Dendritic cell treated with granulocyte-macrophage colony-stimulating factor and Interleukin-4, amounts not matched to agents 40 ng/mL and 50 ng/mL, for 4 days (primary cell): Measurements from ENCODE around the gene CHTOP.
"Not testable (repeated sequence)": the region's sequence is repeated elsewhere in the genome, so short reads cannot be mapped to it uniquely, and the experiment has no call there.

Source experiments
- H3K27ac Mint-ChIP-seq: one replicate; pipeline ENCODE4 v1.8.0; 2022; ENCODE audit warnings: mild to moderate bottlenecking, mixed read lengths
- H3K27me3 Mint-ChIP-seq: one replicate; pipeline ENCODE4 v1.8.0; 2022; ENCODE audit warnings: mild to moderate bottlenecking, mixed read lengths
- H3K36me3 Mint-ChIP-seq: one replicate; pipeline ENCODE4 v1.8.0; 2022; ENCODE audit warnings: low read depth, mixed read lengths
- H3K4me1 Mint-ChIP-seq: one replicate; pipeline ENCODE4 v1.8.0; 2022; ENCODE audit warnings: low read depth, mixed read lengths
- H3K4me3 Mint-ChIP-seq: one replicate; pipeline ENCODE4 v1.8.0; 2022; ENCODE audit warnings: mild to moderate bottlenecking, moderate library complexity, mixed read lengths
- H3K9me3 Mint-ChIP-seq: one replicate; pipeline ENCODE4 v1.8.0; 2022; ENCODE audit warnings: mixed read lengths
- intact Hi-C: fragments of 100-400 bp; cut with micrococcal nuclease; formaldehyde crosslinking; loops from one replicate; pipeline ENCODE4 v1.15.0; 2022

Gene CHTOP

GRCh38 chr1:153633161-153633753 is 609 bp upstream of the CHTOP start:
- peaks cover 67% of the 10 kb centered on the region for H3K4me1 Mint-ChIP-seq
- intact Hi-C loops, result no loop called here
- H3K27me3 Mint-ChIP-seq, result peaks cover 4% of the 10 kb centered on the region

GRCh38 chr1:153635872-153636271 is 2.0 kb downstream of the CHTOP start:
- intact Hi-C loops, result no loop called here
- Mint-ChIP-seq H3K36me3 (peaks cover 70% of the 10 kb centered on the region), H3K4me1 (peaks cover 40% of the 10 kb centered on the region)

More at GRCh38 chr1:153633161-153633753, 609 bp upstream of the CHTOP start:
- Mint-ChIP-seq H3K36me3 (peaks cover 44% of the 10 kb centered on the region), H3K9me3 (no peaks in the 10 kb centered on the region), H3K27ac (peak overlapping the region; percentile 98), H3K4me3 (peak overlapping the region; percentile 100)

GRCh38 chr1:153636312-153636711 is 2.4 kb downstream of the CHTOP start:
- intact Hi-C loops, result no loop called here
- Mint-ChIP-seq H3K9me3 (no peaks in the 10 kb centered on the region), H3K36me3 (peaks cover 75% of the 10 kb centered on the region), H3K4me3 (no peak overlapping the region), H3K27ac (no peak overlapping the region), H3K4me1 (peaks cover 36% of the 10 kb centered on the region), H3K27me3 (no peaks in the 10 kb centered on the region)

More at GRCh38 chr1:153635872-153636271, 2.0 kb downstream of the CHTOP start:
- H3K27me3 Mint-ChIP-seq, result no peaks in the 10 kb centered on the region
- peak overlapping the region; percentile 22 for H3K27ac Mint-ChIP-seq
- no peak overlapping the region for H3K4me3 Mint-ChIP-seq
- no peaks in the 10 kb centered on the region for H3K9me3 Mint-ChIP-seq

- intact Hi-C loops, result no loop called here
- peaks cover 94% of the 10 kb centered on the region for H3K36me3 Mint-ChIP-seq
- H3K9me3 Mint-ChIP-seq, result no peaks in the 10 kb centered on the region
- H3K27me3 Mint-ChIP-seq, result no peaks in the 10 kb centered on the region
- H3K27ac Mint-ChIP-seq, result no peak overlapping the region
- H3K4me3 Mint-ChIP-seq, result no peak overlapping the region
- peaks cover 28% of the 10 kb centered on the region for H3K4me1 Mint-ChIP-seq
Measured at GRCh38 chr1:153638261-153638660, 4.4 kb downstream of the CHTOP start.

- H3K9me3 Mint-ChIP-seq, result no peaks in the 10 kb centered on the region
- intact Hi-C loops, result no loop called here
Measured at GRCh38 chr1:153639280-153639679, 5.4 kb downstream of the CHTOP start.

GRCh38 chr1:153640213-153640612 is 6.3 kb downstream of the CHTOP start:
- intact Hi-C loops, H3K27ac Mint-ChIP-seq: not testable (repeated sequence)

More at GRCh38 chr1:153639280-153639679, 5.4 kb downstream of the CHTOP start:
- Mint-ChIP-seq H3K27ac (no peak overlapping the region), H3K36me3 (peaks cover 98% of the 10 kb centered on the region), H3K4me1 (peaks cover 32% of the 10 kb centered on the region), H3K27me3 (no peaks in the 10 kb centered on the region), H3K4me3 (no peak overlapping the region)

GRCh38 chr1:153640861-153641260 is 7.0 kb downstream of the CHTOP start:
- Mint-ChIP-seq H3K4me1 (peaks cover 45% of the 10 kb centered on the region), H3K4me3 (no peak overlapping the region), H3K27ac (no peak overlapping the region)

More at GRCh38 chr1:153640213-153640612, 6.3 kb downstream of the CHTOP start:
- Mint-ChIP-seq H3K4me1 (peaks cover 39% of the 10 kb centered on the region), H3K36me3 (peaks cover 99% of the 10 kb centered on the region)
- not testable (repeated sequence) for H3K9me3 Mint-ChIP-seq, H3K27me3 Mint-ChIP-seq, H3K4me3 Mint-ChIP-seq

GRCh38 chr1:153642161-153642560 is 8.3 kb downstream of the CHTOP start:
- Mint-ChIP-seq H3K27ac (no peak overlapping the region), H3K27me3 (no peaks in the 10 kb centered on the region)
- intact Hi-C loops, result no loop called here

More at GRCh38 chr1:153640861-153641260, 7.0 kb downstream of the CHTOP start:
- Mint-ChIP-seq H3K36me3 (peaks cover 100% of the 10 kb centered on the region), H3K9me3 (no peaks in the 10 kb centered on the region), H3K27me3 (no peaks in the 10 kb centered on the region)
- intact Hi-C loops, result no loop called here

GRCh38 chr1:153643100-153643499 is 9.2 kb downstream of the CHTOP start:
- Mint-ChIP-seq H3K27me3 (no peaks in the 10 kb centered on the region), H3K9me3 (no peaks in the 10 kb centered on the region), H3K4me3 (no peak overlapping the region), H3K27ac (no peak overlapping the region), H3K4me1 (peaks cover 55% of the 10 kb centered on the region), H3K36me3 (peaks cover 100% of the 10 kb centered on the region)
- intact Hi-C loops, result no loop called here

More at GRCh38 chr1:153642161-153642560, 8.3 kb downstream of the CHTOP start:
- no peaks in the 10 kb centered on the region for H3K9me3 Mint-ChIP-seq
- peaks cover 100% of the 10 kb centered on the region for H3K36me3 Mint-ChIP-seq
- H3K4me1 Mint-ChIP-seq, result peaks cover 52% of the 10 kb centered on the region
- H3K4me3 Mint-ChIP-seq, result no peak overlapping the region

GRCh38 chr1:153643816-153644215 is 9.9 kb downstream of the CHTOP start:
- H3K4me1 Mint-ChIP-seq, result peaks cover 59% of the 10 kb centered on the region
- peaks cover 94% of the 10 kb centered on the region for H3K36me3 Mint-ChIP-seq
- intact Hi-C loops, result no loop called here
- H3K9me3 Mint-ChIP-seq, result no peaks in the 10 kb centered on the region
- H3K27me3 Mint-ChIP-seq, result no peaks in the 10 kb centered on the region
- no peak overlapping the region for H3K27ac Mint-ChIP-seq
- H3K4me3 Mint-ChIP-seq, result no peak overlapping the region

GRCh38 chr1:153646672-153647345 is 12.9 kb downstream of the CHTOP start:
- Mint-ChIP-seq H3K9me3 (no peaks in the 10 kb centered on the region), H3K36me3 (peaks cover 64% of the 10 kb centered on the region), H3K4me3 (peak overlapping the region; percentile 44), H3K4me1 (peaks cover 59% of the 10 kb centered on the region), H3K27me3 (no peaks in the 10 kb centered on the region), H3K27ac (peak overlapping the region; percentile 88)
- intact Hi-C loops, result no loop called here

GRCh38 chr1:153647346-153647714 is 13.5 kb downstream of the CHTOP start:
- H3K27me3 Mint-ChIP-seq, result no peaks in the 10 kb centered on the region
- intact Hi-C loops, result no loop called here
- peak overlapping the region; percentile 44 for H3K4me3 Mint-ChIP-seq
- H3K4me1 Mint-ChIP-seq, result peaks cover 55% of the 10 kb centered on the region
- no peaks in the 10 kb centered on the region for H3K9me3 Mint-ChIP-seq
- peak overlapping the region; percentile 88 for H3K27ac Mint-ChIP-seq
- H3K36me3 Mint-ChIP-seq, result peaks cover 59% of the 10 kb centered on the region

- H3K36me3 Mint-ChIP-seq, result peaks cover 51% of the 10 kb centered on the region
- no peaks in the 10 kb centered on the region for H3K27me3 Mint-ChIP-seq
- intact Hi-C loops, result no loop called here
- H3K4me1 Mint-ChIP-seq, result peaks cover 58% of the 10 kb centered on the region
- no peaks in the 10 kb centered on the region for H3K9me3 Mint-ChIP-seq
- peak overlapping the region; percentile 88 for H3K27ac Mint-ChIP-seq
- H3K4me3 Mint-ChIP-seq, result peak overlapping the region; percentile 6
Measured at GRCh38 chr1:153648000-153648643, 14.3 kb downstream of the CHTOP start.

- peaks cover 55% of the 10 kb centered on the region for H3K4me1 Mint-ChIP-seq
- H3K4me3 Mint-ChIP-seq, result no peak overlapping the region
- intact Hi-C loops, result no loop called here
- peak overlapping the region; percentile 23 for H3K27ac Mint-ChIP-seq
- H3K36me3 Mint-ChIP-seq, result peaks cover 39% of the 10 kb centered on the region
- H3K9me3 Mint-ChIP-seq, result no peaks in the 10 kb centered on the region
- H3K27me3 Mint-ChIP-seq, result no peaks in the 10 kb centered on the region
Measured at GRCh38 chr1:153649137-153649862, 15.4 kb downstream of the CHTOP start.
